Activated T-helper 9 cell treated with anti-CD3 and anti-CD28 coated beads, Interleukin-2, amount 50 U/mL, for 16 hours (primary cell): Measurements from ENCODE around the gene LAP3.

Experiments used
- DNase-seq: peaks from one replicate; pipeline ENCODE4 v3.0.0-alpha.2; 2020; ENCODE audit warnings: low read depth

The LAP3 gene

DNA sequence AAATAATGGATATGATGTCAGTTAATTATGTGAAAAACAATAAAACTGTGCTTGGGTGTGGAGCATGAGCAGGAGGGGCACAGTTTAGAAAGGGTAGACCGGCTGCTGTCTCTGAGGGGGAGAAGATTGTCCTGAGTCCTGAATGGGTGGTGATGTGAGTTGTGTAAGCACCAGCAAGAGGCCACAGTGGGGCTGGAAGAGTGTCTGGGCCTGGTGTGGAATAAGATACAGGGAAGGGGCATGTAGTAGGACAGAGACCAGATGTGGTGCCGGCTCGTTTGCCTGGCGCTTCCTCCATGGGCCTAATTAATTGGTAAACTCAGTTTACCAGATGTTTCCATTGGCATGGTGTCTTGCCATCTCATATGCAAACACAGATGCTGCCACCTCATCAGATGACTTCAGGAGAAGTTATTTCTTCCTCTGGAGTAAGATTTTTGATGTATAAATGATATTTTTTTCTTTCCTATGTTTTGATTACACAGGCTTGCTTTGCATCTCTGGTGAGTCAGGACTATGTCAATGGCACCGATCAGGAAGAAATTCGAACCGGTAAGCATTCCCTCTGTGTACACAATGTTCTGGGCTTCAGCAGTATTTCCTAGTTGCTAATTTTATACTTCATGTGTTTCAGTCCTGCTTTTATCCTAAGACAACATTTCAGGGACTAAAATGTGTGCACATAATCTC, 42.6 kb downstream of the LAP3 start:
- DNase-seq, result no peak

DNA sequence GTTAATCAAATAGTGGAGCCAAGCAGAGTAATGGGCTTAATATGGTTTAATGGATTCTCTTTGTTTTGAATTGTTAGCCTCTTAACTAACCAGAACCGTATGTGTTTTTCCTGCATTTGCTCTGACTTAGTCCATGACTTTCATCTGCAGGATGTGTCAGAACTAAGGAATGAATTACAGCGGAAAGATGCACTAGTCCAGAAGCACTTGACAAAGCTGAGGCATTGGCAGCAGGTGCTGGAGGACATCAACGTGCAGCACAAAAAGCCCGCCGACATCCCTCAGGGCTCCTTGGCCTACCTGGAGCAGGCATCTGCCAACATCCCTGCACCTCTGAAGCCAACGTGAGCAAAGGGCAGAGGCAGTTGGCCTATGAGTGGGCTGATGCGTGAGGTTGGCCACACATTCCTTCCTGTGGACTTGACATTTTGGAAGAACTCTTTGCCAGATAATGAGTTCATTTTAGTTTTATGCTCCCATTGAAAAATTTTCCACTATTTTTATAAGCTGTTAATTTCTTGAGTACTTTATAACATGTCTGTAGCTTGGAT, 46.5 kb downstream of the LAP3 start:
- no peak for DNase-seq

- no peak for DNase-seq
Observed at GRCh38 chr4:17624821-17625220, 47.8 kb downstream of the LAP3 start.

DNA sequence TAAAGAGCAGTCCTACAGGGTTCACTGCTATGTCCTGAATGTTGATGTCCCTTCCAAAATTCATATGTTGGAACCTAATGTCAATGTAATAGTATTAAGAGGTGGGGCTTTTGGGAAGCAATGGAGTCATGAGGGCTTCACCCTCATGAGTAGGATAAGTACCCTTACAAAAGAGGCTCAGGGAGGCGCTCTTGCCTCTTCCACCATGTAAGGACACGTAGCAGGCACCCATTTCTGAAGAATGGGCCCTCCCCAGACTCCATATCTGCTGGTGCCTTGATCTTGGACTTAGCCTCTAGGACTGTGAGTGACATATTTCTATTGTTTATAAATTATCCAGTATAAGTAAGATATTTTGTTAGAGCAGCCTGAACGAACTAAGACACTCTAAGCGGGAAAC, 53.2 kb downstream of the LAP3 start:
- DNase-seq, result no peak

DNA sequence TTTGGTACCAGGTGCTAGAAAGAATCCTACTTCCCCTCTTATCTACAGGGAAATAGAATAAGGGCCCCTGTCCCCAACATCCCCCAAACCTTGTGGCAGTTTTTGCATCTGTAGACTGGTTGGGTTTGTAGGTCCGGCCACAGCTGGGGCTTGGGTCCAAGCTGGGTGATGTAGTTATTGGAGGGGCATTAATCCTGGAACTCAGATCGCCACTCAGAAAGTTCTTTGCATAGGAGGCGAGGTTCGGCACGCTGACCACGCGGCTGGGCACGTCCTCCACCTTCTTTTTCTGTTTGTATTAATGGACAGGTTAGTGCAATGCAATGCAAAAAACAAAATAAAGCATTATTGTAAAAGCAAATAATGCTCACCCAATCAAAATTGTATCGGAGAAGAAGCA, 56.6 kb downstream of the LAP3 start:
- no peak for DNase-seq

- DNase-seq, result no peak
Observed at GRCh38 chr4:17635056-17635455, 58.1 kb downstream of the LAP3 start.

GRCh38 chr4:17636341-17636695, 59.3 kb downstream of the LAP3 start:
- DNase-seq, result no peak

GRCh38 chr4:17636696-17637622, 60.0 kb downstream of the LAP3 start:
- peak; percentile 49 for DNase-seq

GRCh38 chr4:17639136-17639535, 62.1 kb downstream of the LAP3 start:
- DNase-seq, result no peak

DNA sequence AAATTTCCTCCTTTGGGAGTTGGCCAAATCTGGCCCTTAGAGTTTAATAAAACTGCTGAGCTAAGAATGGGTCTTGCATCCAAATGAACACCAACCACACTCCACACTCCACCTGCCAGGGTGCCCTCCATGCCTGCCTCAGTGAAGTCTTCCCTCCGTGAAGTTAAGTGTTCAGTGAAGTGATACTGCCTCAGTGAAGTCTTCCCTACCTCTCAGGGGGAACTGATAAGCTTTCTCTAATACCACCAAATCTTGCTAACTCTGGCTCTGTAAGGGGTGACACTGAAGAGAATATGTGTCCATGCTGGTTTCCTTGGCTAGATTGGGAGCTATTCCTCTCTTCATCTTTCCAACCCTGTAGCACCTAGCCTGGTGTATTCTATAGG, 65.4 kb downstream of the LAP3 start:
- DNase-seq, result no peak

DNA sequence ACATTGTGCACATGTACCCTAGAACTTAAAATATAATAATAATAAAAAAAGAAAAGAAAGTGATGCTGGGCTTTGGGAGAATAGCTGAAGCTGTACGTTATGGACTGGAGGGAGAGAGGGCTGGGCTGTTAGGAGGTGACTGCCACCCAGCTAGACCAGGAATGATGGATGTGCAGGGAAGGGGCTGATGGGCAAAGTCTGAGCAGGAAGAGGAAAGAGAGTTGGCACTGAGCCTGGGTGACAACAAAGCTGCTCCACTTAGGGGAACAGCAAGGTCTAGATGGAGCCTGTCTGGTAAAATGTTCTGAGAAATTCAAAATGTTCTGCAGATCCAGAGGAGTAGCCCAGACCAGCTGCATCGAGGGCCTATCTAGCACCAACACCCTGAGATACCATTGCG, 69.7 kb downstream of the LAP3 start:
- DNase-seq, result no peak

DNA sequence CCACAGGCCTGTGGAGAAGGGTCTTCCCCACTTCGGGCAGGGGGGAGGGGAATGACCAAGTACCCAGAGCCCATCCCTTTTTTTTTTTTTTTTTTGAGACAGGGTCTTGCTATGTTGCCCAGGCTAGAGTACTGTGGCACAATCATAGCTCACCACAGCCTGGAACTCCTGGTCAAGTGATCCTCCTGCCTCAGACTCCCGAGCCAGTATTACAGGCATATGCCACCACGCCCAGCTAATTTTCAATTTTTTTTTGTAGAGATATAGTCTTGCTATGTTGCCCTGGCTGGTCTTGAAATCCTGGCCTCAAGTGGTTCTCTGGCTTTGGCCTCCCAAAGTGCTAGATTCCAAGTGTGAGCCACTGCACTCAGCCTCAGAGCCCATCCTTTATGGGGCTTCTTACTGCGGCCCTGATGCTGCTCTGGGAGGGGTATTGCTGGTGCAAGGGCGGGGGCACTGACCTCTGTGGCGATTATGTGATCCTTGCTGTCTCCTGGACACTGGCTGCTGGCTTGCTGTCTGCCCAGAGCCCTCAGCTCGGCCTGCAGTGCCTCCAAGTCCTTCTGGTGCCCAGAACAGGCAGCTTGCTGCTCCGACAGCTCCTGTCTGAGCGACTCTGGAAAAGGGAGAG, 70.3 kb downstream of the LAP3 start:
- DNase-seq, result no peak

DNA sequence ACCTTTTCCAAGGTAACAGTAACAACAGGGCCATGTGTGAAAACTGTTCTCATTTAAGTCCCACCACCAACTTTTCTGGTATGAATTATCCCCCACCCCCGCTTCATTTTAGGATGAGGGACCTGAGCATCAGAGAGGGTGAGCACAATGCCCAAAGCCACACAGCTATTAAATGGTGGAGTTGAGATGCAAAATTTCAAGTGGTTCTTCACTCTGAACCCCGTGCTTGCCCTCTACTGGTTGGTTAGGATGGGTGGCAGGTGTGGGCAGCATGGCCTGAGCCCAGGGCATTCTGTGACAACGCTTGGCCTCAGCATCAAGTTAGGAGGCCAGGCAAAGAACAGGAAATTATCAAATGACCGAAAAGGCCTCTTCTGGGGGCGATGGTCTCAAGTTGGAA, 70.9 kb downstream of the LAP3 start:
- no peak for DNase-seq

DNA sequence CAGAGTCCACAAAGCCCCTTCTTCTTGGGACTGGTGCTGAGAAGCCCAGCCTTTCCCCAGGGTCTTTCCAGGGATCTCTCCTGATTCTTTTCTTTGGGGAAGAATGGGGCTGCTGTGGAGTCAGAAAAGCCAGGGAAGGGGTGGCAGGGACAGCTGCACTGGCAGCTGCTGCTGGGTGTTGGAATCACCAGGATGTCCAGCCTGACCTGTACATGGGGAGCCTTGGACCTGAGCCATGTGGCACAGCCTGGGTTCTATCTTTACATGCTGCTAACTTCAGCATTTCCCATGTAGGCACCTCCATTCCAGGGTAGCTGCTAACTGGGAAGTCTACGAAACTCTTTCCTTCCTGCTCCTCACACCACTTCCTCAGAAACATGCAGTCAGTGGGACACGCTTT, 73.4 kb downstream of the LAP3 start:
- DNase-seq, result no peak

DNA sequence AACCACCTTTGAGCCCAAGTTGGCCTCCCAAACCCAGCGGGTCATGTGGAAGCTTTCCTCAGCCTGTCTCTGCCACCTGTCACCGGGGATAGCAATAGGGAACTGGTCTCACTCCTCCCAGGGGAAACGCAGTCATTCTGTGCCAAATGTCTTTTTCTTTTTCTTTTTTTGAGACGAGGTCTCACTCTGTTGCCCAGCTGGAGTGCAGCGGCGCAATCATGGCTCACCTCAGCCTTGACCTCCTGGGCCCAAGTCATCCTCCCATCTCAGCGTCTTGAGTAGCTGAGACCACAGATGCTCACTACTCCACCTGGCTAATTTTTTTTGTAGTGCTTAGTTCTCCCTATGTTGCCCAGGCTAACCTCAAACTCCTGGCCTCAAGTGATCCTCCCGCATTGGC, 77.7 kb downstream of the LAP3 start:
- no peak for DNase-seq

GRCh38 chr4:17657090-17657489, 80.1 kb downstream of the LAP3 start:
- DNase-seq, result no peak
